GM19395 (cell line): ENCODE results near the gene MMP17.
"Not testable (repeated sequence)": the region's sequence is repeated elsewhere in the genome, so short reads cannot be mapped to it uniquely, and the experiment has no call there.

Source experiments
- ATAC-seq: cut with Tn5 transposase; IDR thresholded peaks from one replicate; pipeline ENCODE4 v1.9.1; 2021; ENCODE audit warnings: mild to moderate bottlenecking, moderate library complexity; ENCODE audit not compliant: unreplicated experiment

The MMP17 gene

DNA sequence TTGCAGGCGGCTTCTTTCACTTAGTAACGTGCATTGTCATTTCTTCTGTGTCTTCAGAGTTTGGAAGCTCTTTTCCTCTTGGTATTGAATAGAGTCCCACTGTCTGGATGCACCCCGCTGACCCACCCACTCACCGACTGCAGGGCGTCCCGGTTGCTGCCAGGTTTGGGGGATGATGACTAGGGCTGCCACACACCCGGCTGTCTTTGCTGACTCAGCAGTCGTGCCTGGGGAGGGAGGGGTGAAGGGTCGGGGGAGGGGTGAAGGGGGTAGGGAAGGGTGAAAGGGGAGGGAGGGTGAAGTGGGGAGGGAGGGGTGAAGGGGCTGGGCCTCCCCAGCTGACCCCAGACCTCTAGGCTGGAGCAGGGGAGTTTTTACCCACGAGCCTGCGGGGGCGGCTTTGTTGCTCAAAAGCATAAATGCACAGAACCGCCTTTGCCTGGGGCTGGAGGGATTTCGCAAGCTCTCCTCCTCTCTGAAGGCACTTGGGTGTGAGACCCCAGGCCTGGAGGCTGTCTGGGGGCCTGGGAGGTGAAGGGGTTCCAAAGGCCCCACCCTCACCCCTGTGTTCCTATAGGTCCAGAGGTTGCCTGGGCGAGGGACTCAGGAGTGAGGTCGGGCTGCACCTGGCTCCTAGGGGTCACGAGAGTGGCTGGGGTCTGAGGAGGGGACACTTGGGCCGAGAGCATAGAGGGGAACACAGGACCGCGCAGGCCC, 35.0 kb downstream of the MMP17 start:
- no peak for ATAC-seq

GRCh38 chr12:131863711-131864396, 35.7 kb downstream of the MMP17 start:
- no peak for ATAC-seq

DNA sequence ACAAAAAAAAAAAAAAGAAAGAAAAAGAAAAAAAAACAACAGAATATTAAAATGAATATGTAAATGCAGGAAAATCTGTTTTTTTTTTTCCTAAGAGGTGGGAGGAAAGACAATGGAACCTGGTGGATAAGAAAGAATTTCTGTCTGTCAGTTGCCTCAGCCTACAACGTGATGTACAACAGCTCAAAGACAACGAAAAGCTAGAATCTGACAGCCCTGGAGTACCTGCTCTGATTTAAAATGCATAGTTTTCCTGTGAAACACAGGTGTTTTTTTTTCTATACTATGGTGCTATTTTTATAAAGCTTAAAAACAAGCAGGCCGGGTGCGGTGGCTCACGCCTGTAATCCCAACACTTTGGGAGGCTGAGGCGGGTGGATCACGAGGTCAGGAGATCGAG, 36.3 kb downstream of the MMP17 start:
- ATAC-seq, result no peak

DNA sequence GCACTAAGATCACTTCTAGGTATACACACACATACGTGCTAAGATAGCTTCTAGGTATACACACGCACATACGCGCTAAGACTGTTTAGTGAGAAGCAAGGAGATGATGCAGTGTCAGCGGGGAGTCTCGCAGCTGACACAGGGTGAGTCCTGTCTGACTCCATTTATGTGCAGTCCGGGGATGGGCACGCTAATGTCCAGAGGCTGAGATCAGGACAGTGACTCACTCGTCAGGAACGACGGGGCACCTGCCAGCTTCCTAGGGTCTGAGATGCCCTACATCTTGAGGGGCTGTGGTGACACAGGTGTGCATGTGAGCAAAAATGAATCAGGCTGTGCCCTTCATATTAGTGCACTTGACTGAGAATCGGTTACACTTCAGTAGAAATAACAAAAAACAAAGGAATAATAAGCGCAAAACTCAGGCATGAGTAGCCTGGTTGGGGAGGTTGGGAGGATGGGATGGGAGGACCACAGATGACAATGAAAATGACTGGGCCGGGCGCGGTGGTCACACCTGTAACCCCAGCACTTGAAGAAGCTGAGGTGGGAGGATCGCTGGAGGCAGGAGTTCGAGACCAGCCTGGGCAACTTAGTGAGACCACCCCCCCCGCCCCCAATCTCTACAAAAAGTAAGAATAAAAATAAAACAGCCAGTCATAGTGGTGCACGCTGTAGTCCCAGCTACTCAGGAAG, 37.1 kb downstream of the MMP17 start:
- ATAC-seq, result no peak

DNA sequence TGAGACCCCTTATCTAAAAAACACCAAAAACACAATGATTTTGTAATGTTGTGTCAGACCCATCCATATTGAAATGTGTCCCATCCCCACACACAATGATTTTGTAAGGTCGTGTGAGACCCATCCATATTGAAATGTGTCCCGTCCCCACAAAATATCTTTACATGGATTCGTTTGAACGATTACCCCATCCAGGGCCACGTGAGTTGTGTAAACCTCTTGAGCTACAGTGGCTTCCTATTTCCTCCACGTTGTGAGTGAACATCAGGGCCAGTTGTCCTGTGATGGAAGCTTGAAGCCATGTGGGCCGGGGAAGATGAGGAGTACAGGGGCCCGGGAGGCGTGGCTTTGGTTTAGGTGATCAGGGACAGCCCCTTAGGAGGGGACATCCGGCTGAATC, 39.3 kb downstream of the MMP17 start:
- ATAC-seq, result no peak

DNA sequence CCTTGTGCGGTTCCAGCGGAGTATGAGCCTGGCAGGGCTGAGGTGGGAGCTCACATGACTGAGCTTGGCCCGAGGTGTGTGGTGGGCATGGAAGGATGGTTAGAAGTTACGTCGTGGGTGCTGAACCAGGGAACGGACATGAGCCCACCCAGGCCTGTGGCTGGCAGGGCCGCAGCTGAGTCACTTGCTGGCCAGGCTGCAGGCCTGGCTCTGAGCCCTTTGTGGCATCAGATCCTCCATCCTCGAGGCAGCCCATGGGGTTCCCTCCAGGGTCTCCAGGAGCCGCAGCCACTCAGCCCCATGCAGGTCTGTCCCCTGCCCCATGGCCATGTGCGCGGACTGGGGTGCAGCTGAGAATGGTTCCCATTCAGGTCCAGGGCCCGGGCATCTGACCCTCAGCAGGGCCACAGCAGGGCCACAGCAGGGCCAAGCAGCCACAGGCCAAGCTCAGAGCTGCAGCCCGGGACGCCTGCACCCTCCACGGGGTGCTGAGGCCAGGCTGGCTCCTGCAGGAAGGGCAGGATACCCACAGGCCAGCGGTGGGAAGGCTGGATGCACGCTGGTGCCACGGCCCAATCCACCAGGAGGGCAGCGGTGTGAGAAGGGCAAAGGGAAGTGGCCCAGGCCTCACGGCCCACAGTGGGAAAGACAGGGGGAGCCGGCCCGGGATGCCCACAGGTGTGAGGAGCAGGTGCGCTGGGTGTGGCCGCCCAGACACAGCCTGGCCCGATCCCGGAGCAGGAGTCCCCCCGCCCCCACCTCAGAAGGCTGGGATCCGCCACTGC, 39.9 kb downstream of the MMP17 start:
- ATAC-seq, result no peak

DNA sequence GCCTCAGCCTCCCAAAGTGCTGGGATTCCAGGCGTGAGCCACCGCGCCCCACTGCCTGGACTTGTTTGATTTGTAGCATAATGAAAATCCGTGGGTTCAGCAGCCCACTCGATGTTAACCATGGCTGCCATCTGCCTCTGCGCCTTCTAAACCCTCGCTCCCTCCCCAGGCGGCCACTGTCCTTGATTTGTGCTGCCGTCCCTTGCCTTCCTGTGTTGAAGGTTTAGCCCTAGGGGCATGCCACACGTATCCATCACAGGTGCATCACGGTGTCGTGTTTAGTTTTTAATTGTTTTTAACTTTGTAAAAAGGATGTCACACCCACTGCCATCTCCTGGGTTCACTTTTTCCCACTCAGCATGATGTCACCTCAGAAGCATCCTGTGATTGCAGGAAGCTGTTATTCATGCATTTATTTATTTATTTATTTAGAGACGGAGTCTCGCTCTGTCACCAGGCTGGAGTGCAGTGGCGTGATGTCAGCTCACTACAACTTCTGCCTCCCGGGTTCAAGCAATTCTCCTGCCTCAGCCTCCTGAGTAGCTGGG, 41.8 kb downstream of the MMP17 start:
- ATAC-seq, result no peak

DNA sequence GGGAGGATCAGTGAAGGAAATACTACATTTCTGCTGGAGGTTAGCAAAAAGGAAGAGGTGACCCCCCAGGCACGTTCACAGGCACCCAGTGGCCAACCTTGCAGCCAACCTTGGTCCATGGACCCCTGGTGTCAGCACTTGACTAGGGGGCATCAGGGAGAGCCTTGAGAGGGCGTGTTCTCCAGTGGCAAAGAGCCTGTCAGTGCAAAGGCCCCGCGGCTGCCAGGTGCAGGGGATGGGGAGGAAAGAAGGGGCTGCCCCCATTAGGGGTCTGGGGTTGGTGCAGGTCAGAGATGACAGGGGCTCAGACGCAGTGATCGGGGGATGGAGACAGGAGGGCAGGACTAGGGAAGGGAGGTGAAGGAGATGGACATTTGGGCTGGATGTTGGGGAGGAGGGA, 43.5 kb downstream of the MMP17 start:
- no peak for ATAC-seq

DNA sequence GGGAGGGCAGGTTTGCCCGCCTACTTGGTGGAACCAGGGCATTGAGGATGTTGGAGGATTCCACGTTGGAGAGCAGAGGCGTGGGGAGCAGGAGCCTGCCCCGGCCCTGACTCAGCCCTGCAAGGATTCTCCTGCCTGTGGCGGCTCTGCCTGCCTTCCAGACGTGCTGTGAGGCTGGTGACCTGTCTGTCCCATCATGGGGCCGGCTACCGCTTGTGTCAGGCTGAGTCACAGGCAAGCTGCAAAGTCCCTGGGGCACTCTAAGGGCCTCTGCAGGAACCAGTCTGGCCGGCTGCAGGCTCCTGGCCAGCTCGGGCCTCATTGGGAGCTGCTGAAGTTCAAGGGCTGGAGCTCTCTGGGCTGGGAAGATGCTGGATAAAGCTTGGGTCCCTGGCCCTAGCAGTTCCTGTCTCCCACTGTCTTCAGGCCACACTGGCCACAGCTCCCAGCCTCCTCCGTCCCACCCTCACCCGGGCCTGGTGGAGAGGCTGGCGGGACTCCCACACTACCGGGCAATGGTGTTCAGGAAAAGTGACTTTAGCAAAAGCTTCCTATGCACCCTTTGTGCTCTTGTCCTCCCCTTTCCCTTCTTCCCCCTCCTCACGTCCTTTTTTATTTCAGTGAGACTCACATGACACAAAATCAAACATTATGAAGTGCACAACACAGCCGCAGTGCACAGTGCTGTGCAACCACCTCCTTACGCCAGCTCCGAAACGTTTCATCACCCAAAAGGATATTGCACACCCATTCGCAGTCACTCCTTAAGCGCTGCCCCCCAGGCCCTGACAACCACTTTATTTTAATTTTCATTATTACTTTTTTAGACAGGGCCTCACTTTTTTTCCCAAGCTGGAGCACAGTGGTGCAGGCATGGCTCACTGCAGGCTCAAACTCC, 44.2 kb downstream of the MMP17 start:
- ATAC-seq, result no peak

- no peak for ATAC-seq
Observed at GRCh38 chr12:131873293-131873692, 45.1 kb downstream of the MMP17 start.

DNA sequence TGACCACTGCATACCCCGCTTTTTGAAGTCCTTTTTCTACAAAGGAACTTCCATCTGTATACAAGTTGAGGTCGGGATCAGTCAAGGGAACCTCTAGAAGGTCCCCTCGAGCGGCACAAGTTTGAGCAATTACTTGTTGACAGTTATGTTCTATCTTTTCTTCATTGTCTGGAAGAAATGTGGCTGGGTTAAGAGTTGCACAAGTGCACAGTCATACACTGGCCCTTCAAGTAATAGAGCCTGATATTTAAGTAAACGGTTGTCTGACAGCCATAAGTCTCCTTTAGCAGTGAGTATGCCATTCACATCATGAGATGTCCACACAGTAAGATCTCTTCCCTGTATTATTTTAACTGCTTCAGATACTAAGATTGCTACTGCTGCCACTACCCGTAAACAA, 46.8 kb downstream of the MMP17 start:
- ATAC-seq, result not testable (repeated sequence)

DNA sequence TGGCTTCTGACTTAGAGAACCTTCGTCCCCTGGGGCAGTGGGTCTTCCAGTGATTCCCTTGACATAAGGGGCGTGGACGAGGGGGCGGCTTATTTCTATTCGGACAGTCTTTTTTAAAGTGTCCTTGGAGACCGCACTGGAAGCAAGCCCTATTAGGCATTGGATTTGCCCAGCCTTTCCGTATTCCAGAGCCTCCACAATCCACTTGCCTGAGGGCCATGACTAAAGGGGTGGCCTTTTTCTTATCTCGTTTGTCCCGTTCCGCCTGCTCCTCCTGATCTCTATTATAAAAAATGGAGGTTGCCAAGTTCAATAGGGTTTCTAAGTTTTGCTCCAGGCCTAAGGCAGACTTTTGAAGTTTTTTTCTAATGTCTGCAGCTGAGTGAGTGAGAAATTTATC, 49.0 kb downstream of the MMP17 start:
- not testable (repeated sequence) for ATAC-seq

DNA sequence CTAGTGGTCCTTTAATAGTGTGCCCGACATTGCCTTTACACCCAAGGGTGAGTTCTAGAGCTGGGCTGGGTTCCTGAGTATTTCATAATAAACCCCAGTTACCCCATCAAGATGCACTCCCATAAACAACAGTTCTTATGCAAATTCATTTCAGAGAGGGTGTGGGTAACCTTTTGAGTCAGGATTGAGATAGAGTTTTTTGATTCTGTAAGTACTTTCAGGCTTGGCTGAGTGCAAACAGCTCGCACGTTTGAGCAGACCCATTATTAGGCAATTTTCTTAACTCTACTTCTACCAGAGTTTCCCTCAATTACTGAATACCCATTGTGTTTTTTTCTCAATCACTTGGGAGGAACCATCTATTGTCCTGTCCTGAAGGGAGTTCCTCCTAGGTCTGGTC, 50.2 kb downstream of the MMP17 start:
- ATAC-seq, result not testable (repeated sequence)

- ATAC-seq, result no peak
Observed at GRCh38 chr12:131882804-131883520, 54.8 kb downstream of the MMP17 start.

GRCh38 chr12:131883521-131883900, 55.3 kb downstream of the MMP17 start:
- ATAC-seq, result no peak

GRCh38 chr12:131885076-131885475, 56.9 kb downstream of the MMP17 start:
- ATAC-seq, result not testable (repeated sequence)

- ATAC-seq, result no peak
Observed at GRCh38 chr12:131885543-131886057, 57.4 kb downstream of the MMP17 start.

DNA sequence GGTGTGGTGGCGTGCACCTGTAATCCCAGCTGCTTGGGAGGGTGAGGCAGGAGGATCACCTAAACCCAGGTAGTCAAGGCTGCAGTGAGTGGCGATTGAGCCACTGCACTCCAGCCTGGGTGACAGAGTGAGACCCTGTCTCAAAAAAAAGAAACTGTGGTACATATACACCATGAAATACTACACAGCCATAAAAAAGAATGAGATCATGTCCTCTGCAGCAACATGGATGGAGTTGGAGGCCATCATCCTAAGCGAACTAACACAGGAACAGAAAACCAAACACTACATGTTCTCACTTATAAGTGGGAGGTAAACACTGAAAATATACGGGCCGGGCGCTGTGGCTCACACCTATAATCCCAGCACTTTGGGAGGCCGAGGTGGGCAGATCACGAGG, 63.5 kb downstream of the MMP17 start:
- not testable (repeated sequence) for ATAC-seq
